ENCODE data around the gene CHRNG.

Gene CHRNG

GRCh38 chr2:232506709-232507108, 32.8 kb upstream of the CHRNG start:
- no peaks in the 10 kb centered on the region for H3K27me3 ChIP-seq (ENCODE audit: low read length)
- H3F3A ChIP-seq (ENCODE audit: insufficient read depth): no peaks in the 10 kb centered on the region
- no peak overlapping the region for H3K9ac ChIP-seq (ENCODE audit: low read length)
- TF ChIP-seq EZH2phosphoT487 (conservative IDR thresholded peaks at IDR 0.05; ENCODE audit: low read length): no peak
- TF ChIP-seq CTCF (IDR thresholded peaks at IDR 0.05; ENCODE audit: insufficient read depth, low read length, poor library complexity, severe bottlenecking): no peak
- H4K20me1 ChIP-seq (ENCODE audit: low read depth, low read length): no peaks in the 10 kb centered on the region
- H3K4me2 ChIP-seq (ENCODE audit: low read depth, low read length, poor library complexity, severe bottlenecking): no peak overlapping the region
- no peak overlapping the region for H3K4me3 ChIP-seq (ENCODE audit: insufficient read depth, low read length, poor library complexity, severe bottlenecking)
- no peak overlapping the region for H2AFZ ChIP-seq (ENCODE audit: low read depth, low read length, severe bottlenecking)
- H3K79me2 ChIP-seq (ENCODE audit: insufficient read depth, low read length): no peaks in the 10 kb centered on the region
- no peaks in the 10 kb centered on the region for H3K9me3 ChIP-seq (ENCODE audit: insufficient read depth, low read length)
- H3K27ac ChIP-seq (ENCODE audit: low read depth, low read length): no peak overlapping the region
- no peaks in the 10 kb centered on the region for H3K36me3 ChIP-seq (ENCODE audit: low read length)
- no peaks in the 10 kb centered on the region for H3K9me2 ChIP-seq (replicated peaks; ENCODE audit: insufficient read depth, low read length)

GRCh38 chr2:232508251-232508650, 31.2 kb upstream of the CHRNG start:
- H3K27me3 ChIP-seq (ENCODE audit: low read length): no peaks in the 10 kb centered on the region

GRCh38 chr2:232511336-232511890, 28.1 kb upstream of the CHRNG start:
- no peak overlapping the region for H3K4me2 ChIP-seq (ENCODE audit: low read depth, low read length, poor library complexity, severe bottlenecking)
- no peak overlapping the region for H3K27ac ChIP-seq (ENCODE audit: low read depth, low read length)
- no peaks in the 10 kb centered on the region for H4K20me1 ChIP-seq (ENCODE audit: low read depth, low read length)
- no peaks in the 10 kb centered on the region for H3K9me3 ChIP-seq (ENCODE audit: insufficient read depth, low read length)
- no peaks in the 10 kb centered on the region for H3K9me2 ChIP-seq (replicated peaks; ENCODE audit: insufficient read depth, low read length)
- H2AFZ ChIP-seq (ENCODE audit: low read depth, low read length, severe bottlenecking): no peak overlapping the region
- no peak overlapping the region for H3K4me3 ChIP-seq (ENCODE audit: insufficient read depth, low read length, poor library complexity, severe bottlenecking)
- H3K27me3 ChIP-seq (ENCODE audit: low read length): no peaks in the 10 kb centered on the region
- no peaks in the 10 kb centered on the region for H3F3A ChIP-seq (ENCODE audit: insufficient read depth)
- no peaks in the 10 kb centered on the region for H3K36me3 ChIP-seq (ENCODE audit: low read length)
- no peak overlapping the region for H3K9ac ChIP-seq (ENCODE audit: low read length)
- TF ChIP-seq CTCF (IDR thresholded peaks at IDR 0.05; ENCODE audit: insufficient read depth, low read length, poor library complexity, severe bottlenecking): no peak
- no peak for TF ChIP-seq EZH2phosphoT487 (conservative IDR thresholded peaks at IDR 0.05; ENCODE audit: low read length)
- H3K79me2 ChIP-seq (ENCODE audit: insufficient read depth, low read length): no peaks in the 10 kb centered on the region

More at GRCh38 chr2:232508251-232508650, 31.2 kb upstream of the CHRNG start:
- no peaks in the 10 kb centered on the region for H3K79me2 ChIP-seq (ENCODE audit: insufficient read depth, low read length)
- no peak overlapping the region for H3K4me3 ChIP-seq (ENCODE audit: insufficient read depth, low read length, poor library complexity, severe bottlenecking)
- no peaks in the 10 kb centered on the region for H3K36me3 ChIP-seq (ENCODE audit: low read length)
- no peaks in the 10 kb centered on the region for H3K9me2 ChIP-seq (replicated peaks; ENCODE audit: insufficient read depth, low read length)
- H3F3A ChIP-seq (ENCODE audit: insufficient read depth): no peaks in the 10 kb centered on the region
- no peaks in the 10 kb centered on the region for H4K20me1 ChIP-seq (ENCODE audit: low read depth, low read length)
- H3K9me3 ChIP-seq (ENCODE audit: insufficient read depth, low read length): no peaks in the 10 kb centered on the region
- H2AFZ ChIP-seq (ENCODE audit: low read depth, low read length, severe bottlenecking): no peak overlapping the region
- no peak overlapping the region for H3K4me2 ChIP-seq (ENCODE audit: low read depth, low read length, poor library complexity, severe bottlenecking)
- H3K27ac ChIP-seq (ENCODE audit: low read depth, low read length): no peak overlapping the region
- H3K9ac ChIP-seq (ENCODE audit: low read length): no peak overlapping the region
- no peak for TF ChIP-seq CTCF (IDR thresholded peaks at IDR 0.05; ENCODE audit: insufficient read depth, low read length, poor library complexity, severe bottlenecking)
- no peak for TF ChIP-seq EZH2phosphoT487 (conservative IDR thresholded peaks at IDR 0.05; ENCODE audit: low read length)

Measured in SU-DHL-6 (cell line).